SKM-1 (cell line): ENCODE measurements around the gene SERPIND1.

Experiments
- DNase-seq: peaks from one replicate; lab custom pipeline; 2025; ENCODE audit not compliant: unreplicated experiment; lab: John Stamatoyannopoulos, UW

Gene SERPIND1

GRCh38 chr22:20771918-20772625, 1.8 kb upstream of the SERPIND1 start:
- no peak for DNase-seq

GRCh38 chr22:20774882-20775281, 969 bp downstream of the SERPIND1 start:
- no peak for DNase-seq

GRCh38 chr22:20775342-20775895, 1.5 kb downstream of the SERPIND1 start:
- no peak for DNase-seq

GRCh38 chr22:20776624-20777405, 2.9 kb downstream of the SERPIND1 start:
- no peak for DNase-seq

GRCh38 chr22:20777420-20778177, 3.7 kb downstream of the SERPIND1 start:
- no peak for DNase-seq

- no peak for DNase-seq
Measured at GRCh38 chr22:20779014-20779817, 5.3 kb downstream of the SERPIND1 start.

GRCh38 chr22:20779818-20780158, 5.9 kb downstream of the SERPIND1 start:
- no peak for DNase-seq

GRCh38 chr22:20781272-20781990, 7.5 kb downstream of the SERPIND1 start:
- DNase-seq = no peak

- no peak for DNase-seq
Measured at GRCh38 chr22:20782083-20782482, 8.2 kb downstream of the SERPIND1 start.

- DNase-seq = no peak
Measured at GRCh38 chr22:20782596-20783299, 8.8 kb downstream of the SERPIND1 start.

- DNase-seq = no peak
Measured at GRCh38 chr22:20783300-20783673, 9.4 kb downstream of the SERPIND1 start.

GRCh38 chr22:20783844-20784723, 10.2 kb downstream of the SERPIND1 start:
- DNase-seq = peak; percentile 37

- no peak for DNase-seq
Measured at GRCh38 chr22:20785415-20785814, 11.5 kb downstream of the SERPIND1 start.

GRCh38 chr22:20786048-20786447, 12.1 kb downstream of the SERPIND1 start:
- no peak for DNase-seq

GRCh38 chr22:20786536-20786979, 12.6 kb downstream of the SERPIND1 start:
- DNase-seq = no peak

GRCh38 chr22:20787223-20787622, 13.3 kb downstream of the SERPIND1 start:
- DNase-seq = no peak

GRCh38 chr22:20787746-20788626, 14.1 kb downstream of the SERPIND1 start:
- DNase-seq = no peak
